Hepatocyte (in vitro differentiated cells): Measurements from ENCODE around the gene CTBP1. TPM values are rescaled to one million over a fixed set of nuclear protein-coding genes. Genes with fewer than 3 reads are reported as not detected.

Experiments used
- DNase-seq: peaks from one replicate; pipeline ENCODE4 v3.0.0-alpha.2; 2016; ENCODE audit warnings: low spot score
- H2AFZ ChIP-seq: fragments of 200-600 bp; sonication (generic); 2 replicates; pipeline ENCODE4 v1.6.0; 2016; ENCODE audit warnings: antibody characterized with exemption, mild to moderate bottlenecking
- H3K27ac ChIP-seq: fragments of 200-600 bp; sonication (generic); 2 replicates; pipeline ENCODE4 v1.5.1; 2016; ENCODE audit warnings: mild to moderate bottlenecking
- H3K27me3 ChIP-seq: fragments of 200-600 bp; sonication (generic); 2 replicates; pipeline ENCODE4 v1.6.1; 2016
- H3K36me3 ChIP-seq: fragments of 200-600 bp; sonication (generic); replicated peaks from 2 replicates; pipeline ENCODE4 v1.5.1; 2016; ENCODE audit warnings: low read depth; ENCODE audit not compliant: insufficient read depth
- H3K4me1 ChIP-seq: fragments of 200-600 bp; sonication (generic); 2 replicates; pipeline ENCODE4 v1.5.1; 2016; ENCODE audit warnings: mild to moderate bottlenecking, moderate library complexity; ENCODE audit not compliant: insufficient read depth
- H3K4me2 ChIP-seq: fragments of 200-600 bp; sonication (generic); 2 replicates; pipeline ENCODE4 v1.6.0; 2016
- H3K4me3 ChIP-seq: fragments of 200-600 bp; sonication (generic); 2 replicates; pipeline ENCODE4 v1.5.1; 2016; ENCODE audit warnings: mild to moderate bottlenecking
- H3K79me2 ChIP-seq: fragments of 200-600 bp; sonication (generic); 2 replicates; pipeline ENCODE4 v1.6.0; 2017; ENCODE audit warnings: mild to moderate bottlenecking
- H3K9me2 ChIP-seq: fragments of 200-600 bp; sonication (generic); replicated peaks from 2 replicates; pipeline ENCODE4 v1.6.0; 2017; ENCODE audit warnings: mild to moderate bottlenecking; ENCODE audit not compliant: insufficient read depth
- H3K9me3 ChIP-seq: fragments of 200-600 bp; sonication (generic); 2 replicates; pipeline ENCODE4 v1.5.1; 2016; ENCODE audit warnings: low read depth, mild to moderate bottlenecking
- H4K20me1 ChIP-seq: fragments of 200-600 bp; sonication (generic); 2 replicates; pipeline ENCODE4 v1.6.0; 2016; ENCODE audit warnings: mild to moderate bottlenecking; ENCODE audit not compliant: insufficient read depth, poor library complexity, severe bottlenecking
- EZH2 ChIP-seq: fragments of 200-600 bp; sonication (generic); IDR thresholded peaks from 2 replicates; pipeline ENCODE4 v1.6.1; 2016; ENCODE audit warnings: antibody characterized with exemption, mild to moderate bottlenecking, borderline replicate concordance
- EZH2phosphoT487 ChIP-seq: fragments of 200-600 bp; sonication (generic); IDR thresholded peaks from one replicate; pipeline ENCODE4 v1.6.1; 2018; ENCODE audit warnings: antibody characterized with exemption, mild to moderate bottlenecking, low read depth, moderate library complexity; ENCODE audit not compliant: unreplicated experiment, severe bottlenecking
- WGBS: methylation state at CpG from one replicate; pipeline ENCODE4 v1.1.6; 2016; ENCODE audit warnings: low lambda C conversion rate; ENCODE audit errors: missing lambda C conversion rate; 5-methylcytosine and 5-hydroxymethylcytosine counted together
- polyA plus RNA-seq: library from polyadenylated mRNA; unstranded; fragments of >200 nt; fragmentation: Nextera tagmentation; extraction: Ambion mirVana; gene quantifications from 2 replicates; pipeline ENCODE4 v1.2.1, GENCODE V29; 2016
- total RNA-seq: library from RNA; depleted of rRNA; stranded (reverse); fragments of >200 nt; gene quantifications from 2 replicates; pipeline ENCODE4 v1.2.3, GENCODE V29; 2014
- TF ChIP-seq, protein P1 (sequence below): fragments of 200-600 bp; sonication (generic); IDR thresholded peaks from 2 replicates; pipeline ENCODE4 v1.5.1; 2016; ENCODE audit warnings: antibody characterized with exemption, mild to moderate bottlenecking; ENCODE audit not compliant: poor library complexity

The CTBP1 gene
- total and polyA plus RNA-seq, 2 experiments from 2014 or later = 169 to 179 TPM

DNA sequence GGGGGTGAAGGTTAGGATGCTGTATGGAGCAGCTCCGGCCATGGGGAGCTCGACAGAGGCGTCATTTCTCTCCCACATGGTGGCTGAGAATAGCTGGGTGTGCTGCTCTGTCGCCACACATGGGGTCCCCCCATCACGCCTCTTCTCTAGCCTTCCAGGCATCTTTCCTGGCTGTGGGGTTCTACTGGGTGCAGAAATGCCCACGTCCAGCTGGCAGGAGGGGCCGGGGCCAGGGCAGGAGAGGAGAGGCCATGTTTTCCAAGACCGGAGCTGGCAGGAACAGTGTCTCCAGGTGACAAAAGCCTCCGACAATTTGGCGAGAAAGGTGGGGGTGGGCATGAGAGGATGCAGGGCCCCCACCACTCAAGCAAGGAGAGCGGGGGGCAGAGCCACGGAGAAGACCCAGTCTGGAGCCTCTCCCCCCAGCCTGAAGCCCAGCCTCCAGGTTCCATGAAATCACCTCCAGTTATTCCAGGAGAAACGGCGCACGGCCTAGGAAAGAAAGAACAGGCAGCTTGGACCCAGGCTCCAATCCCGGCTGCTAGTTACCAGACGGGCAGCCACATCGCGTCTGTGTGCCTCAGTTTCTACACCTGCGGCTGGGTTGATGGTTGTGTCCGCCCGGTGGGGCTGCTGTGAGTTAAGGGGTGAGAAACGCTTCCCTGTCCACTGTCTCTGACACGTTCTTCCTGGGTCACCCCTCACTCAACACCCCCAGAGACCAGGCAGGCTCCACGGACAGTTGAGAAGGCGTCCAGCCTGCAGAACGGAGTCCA, 49.2 kb downstream of the CTBP1 start:
- Histone ChIP-seq H3K4me2 (peak overlapping the region; percentile 49), H2AFZ (no peak overlapping the region), H3K27me3 (no peaks in the 10 kb centered on the region), H3K27ac (peak overlapping the region; percentile 74), H3K36me3 (no peaks in the 10 kb centered on the region), H3K4me1 (peaks cover 39% of the 10 kb centered on the region), H3K9me2 (no peaks in the 10 kb centered on the region), H3K4me3 (no peak overlapping the region), H3K79me2 (no peaks in the 10 kb centered on the region), H3K9me3 (no peaks in the 10 kb centered on the region), H4K20me1 (no peaks in the 10 kb centered on the region)
- WGBS = 85% methylated on average over 27 of the region's 27 CpGs
- no peak for TF ChIP-seq EZH2phosphoT487
- TF ChIP-seq, protein P1, sequence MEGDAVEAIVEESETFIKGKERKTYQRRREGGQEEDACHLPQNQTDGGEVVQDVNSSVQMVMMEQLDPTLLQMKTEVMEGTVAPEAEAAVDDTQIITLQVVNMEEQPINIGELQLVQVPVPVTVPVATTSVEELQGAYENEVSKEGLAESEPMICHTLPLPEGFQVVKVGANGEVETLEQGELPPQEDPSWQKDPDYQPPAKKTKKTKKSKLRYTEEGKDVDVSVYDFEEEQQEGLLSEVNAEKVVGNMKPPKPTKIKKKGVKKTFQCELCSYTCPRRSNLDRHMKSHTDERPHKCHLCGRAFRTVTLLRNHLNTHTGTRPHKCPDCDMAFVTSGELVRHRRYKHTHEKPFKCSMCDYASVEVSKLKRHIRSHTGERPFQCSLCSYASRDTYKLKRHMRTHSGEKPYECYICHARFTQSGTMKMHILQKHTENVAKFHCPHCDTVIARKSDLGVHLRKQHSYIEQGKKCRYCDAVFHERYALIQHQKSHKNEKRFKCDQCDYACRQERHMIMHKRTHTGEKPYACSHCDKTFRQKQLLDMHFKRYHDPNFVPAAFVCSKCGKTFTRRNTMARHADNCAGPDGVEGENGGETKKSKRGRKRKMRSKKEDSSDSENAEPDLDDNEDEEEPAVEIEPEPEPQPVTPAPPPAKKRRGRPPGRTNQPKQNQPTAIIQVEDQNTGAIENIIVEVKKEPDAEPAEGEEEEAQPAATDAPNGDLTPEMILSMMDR = no peak
- TF ChIP-seq EZH2 = no peak
- peak; percentile 2 for DNase-seq

DNA sequence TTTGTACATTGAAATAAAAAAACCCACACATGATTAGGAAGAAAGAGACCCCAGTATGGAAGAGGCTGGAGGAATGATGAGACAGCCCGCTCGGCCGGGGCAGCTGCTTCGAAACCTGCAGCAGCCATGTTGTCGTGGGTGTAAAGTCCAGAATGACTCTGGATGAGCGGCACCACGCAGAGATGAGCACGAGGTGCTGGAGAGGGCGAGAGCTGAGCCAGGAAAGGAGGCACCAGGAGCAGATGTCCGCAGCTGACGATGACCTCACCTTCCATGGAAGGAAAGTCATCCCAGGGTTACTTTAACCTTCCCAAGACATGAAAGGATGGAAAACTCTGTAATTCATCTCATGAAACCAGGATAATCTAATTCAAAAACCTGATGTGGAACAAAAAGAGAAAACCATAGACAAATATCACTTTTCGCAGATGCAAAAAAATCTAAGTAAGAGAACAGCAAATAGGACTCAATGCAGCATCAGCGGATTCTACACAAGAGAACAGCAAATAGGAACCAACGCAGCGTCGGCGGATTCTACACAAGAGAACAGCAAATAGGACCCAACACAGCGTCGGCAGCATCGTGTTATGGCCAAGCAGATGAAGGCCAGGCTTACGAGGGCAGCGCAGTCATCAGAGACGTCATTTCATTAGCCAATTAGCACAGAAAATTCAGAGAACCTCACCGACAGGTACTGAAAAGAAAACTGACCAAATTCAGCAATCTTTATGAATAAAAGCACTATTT, 50.7 kb downstream of the CTBP1 start:
- Histone ChIP-seq H3K36me3 (no peaks in the 10 kb centered on the region), H3K27ac (peak overlapping the region; percentile 12), H3K9me2 (no peaks in the 10 kb centered on the region), H3K79me2 (no peaks in the 10 kb centered on the region), H3K4me3 (no peak overlapping the region), H4K20me1 (no peaks in the 10 kb centered on the region), H3K27me3 (no peaks in the 10 kb centered on the region), H3K9me3 (no peaks in the 10 kb centered on the region), H2AFZ (no peak overlapping the region), H3K4me2 (no peak overlapping the region), H3K4me1 (peaks cover 33% of the 10 kb centered on the region)
- TF ChIP-seq EZH2 = no peak
- TF ChIP-seq EZH2phosphoT487 = no peak
- TF ChIP-seq, protein P1 = no peak
- DNase-seq = peak; percentile 14
- 88% methylated on average over 24 of the region's 24 CpGs for WGBS

DNA sequence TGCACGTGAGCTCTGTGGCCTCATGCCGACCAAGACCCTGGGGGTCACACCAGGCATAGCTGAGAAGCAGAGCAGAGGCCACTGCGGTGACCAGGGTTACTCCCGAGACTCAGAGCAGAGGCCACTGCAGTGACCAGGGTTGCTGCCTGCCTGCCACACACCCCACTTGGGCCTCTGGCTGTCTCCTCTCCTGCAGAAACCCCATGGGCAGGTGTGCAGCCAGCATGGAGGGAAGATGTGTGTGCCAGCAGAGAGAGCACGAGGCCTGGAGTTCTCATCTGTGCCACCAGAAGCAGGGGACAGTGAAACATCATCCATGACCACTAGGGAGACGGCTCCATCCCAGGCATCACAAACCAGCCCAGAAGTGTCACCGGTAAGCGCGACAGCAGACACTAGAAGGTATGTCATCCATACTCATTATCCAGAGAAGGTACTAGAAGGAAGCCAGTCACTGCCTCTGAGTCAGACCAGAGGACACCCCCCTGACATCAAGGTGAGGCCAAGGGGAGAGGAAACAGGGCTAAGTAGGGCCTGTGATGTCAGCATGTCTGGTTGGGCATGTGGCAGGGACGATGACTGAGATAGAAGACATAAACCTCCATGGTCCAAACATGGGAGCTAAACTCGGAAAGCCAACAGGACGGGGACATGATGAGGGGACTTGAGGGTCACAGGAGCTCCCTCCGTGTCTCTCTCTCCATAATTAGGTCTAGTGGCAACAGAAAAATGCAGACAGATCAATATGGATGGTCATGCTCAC, 52.3 kb downstream of the CTBP1 start:
- no peak overlapping the region for H2AFZ ChIP-seq
- no peaks in the 10 kb centered on the region for H3K9me3 ChIP-seq
- WGBS = 90% methylated on average over 13 of the region's 13 CpGs
- H3K27me3 ChIP-seq = no peaks in the 10 kb centered on the region
- no peaks in the 10 kb centered on the region for H3K36me3 ChIP-seq
- no peaks in the 10 kb centered on the region for H3K79me2 ChIP-seq
- peak; percentile 1 for DNase-seq
- no peaks in the 10 kb centered on the region for H4K20me1 ChIP-seq
- no peak overlapping the region for H3K4me2 ChIP-seq
- peaks cover 29% of the 10 kb centered on the region for H3K4me1 ChIP-seq
- no peaks in the 10 kb centered on the region for H3K9me2 ChIP-seq
- H3K4me3 ChIP-seq = no peak overlapping the region
- TF ChIP-seq, protein P1 = no peak
- no peak for TF ChIP-seq EZH2phosphoT487
- TF ChIP-seq EZH2 = no peak
- no peak overlapping the region for H3K27ac ChIP-seq
